ENCODE results near the gene ST3GAL2. TPM values are rescaled to one million over a fixed set of nuclear protein-coding genes. Genes with fewer than 3 reads are reported as not detected.

Gene ST3GAL2
- total RNA-seq, 2 experiments from 2014 or later: 44.6 to 61.0 TPM

DNA sequence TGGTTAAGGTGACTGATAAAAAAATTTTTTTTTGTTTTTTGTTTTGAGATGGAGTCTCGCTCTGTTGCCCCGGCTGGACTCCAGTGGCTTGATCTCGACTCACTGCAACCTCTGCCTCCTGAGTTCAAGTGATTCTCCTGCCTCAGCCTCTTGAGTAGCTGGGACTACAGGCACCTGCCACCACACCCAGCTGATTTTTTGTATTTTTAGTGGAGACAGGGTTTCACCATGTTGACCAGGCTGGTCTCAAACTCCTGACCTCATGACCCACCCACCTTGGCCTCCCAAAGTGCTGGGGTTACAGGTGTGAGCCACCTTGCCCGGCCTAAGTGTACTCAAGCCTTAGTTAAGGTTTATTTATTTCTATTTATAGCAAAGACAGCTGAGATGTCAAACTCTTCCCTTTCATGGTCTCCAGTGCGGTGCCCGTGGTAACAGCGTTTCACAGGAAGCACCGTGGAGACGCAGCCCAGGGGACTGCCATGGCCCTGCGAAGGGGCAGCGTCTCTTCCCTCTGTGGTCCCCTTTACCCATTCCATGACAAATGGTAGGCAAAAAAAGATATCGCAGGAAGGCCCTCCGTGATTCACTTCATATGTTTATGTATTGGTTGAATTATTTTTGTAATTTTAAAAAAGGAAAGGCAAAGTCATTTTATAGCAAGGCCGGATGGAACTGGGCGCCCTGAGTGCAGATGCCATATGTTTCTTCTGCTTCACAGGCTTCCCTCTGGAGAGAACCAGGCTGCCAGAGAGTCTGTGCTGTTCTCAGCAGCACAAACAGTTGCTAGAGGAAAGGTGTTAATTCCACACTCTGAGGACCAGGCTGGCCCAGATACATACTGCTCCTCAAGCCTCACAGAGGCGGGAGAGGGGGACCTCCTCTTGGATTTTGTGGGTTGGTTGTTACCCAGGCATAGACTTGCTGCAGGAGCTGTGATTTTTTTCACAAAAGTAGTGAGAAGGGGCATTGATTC is 63.0 kb downstream of the ST3GAL2 start:
- H3K4me3 ChIP-seq (ENCODE audit: low read depth, low read length, poor library complexity, severe bottlenecking): no peak overlapping the region
- CTCF ChIA-PET (ENCODE audit: unreplicated experiment): no interaction called here
- no peaks in the 10 kb centered on the region for H3K9me2 ChIP-seq (ENCODE audit: insufficient read depth, low read length)
- peaks cover 11% of the 10 kb centered on the region for H3K4me1 ChIP-seq (ENCODE audit: insufficient read depth, low read length, poor library complexity, severe bottlenecking)
- H4K20me1 ChIP-seq (ENCODE audit: insufficient read depth, low read length): peaks cover 7% of the 10 kb centered on the region; the same call in 1 of the 2 replicates
- peaks cover 26% of the 10 kb centered on the region; the same call in 1 of the 2 replicates for H3K79me2 ChIP-seq (ENCODE audit: insufficient read depth, low read depth, low read length)
- BruUV-seq (replicated peaks): no TSS peak
- POLR2A ChIA-PET: no interaction called here
- H2AFZ ChIP-seq (ENCODE audit: low read length): no peak overlapping the region
- intact Hi-C loops (cut with micrococcal nuclease; ENCODE audit: unreplicated experiment): no loop called here
- H3K9me3 ChIP-seq (ENCODE audit: low read length): no peaks in the 10 kb centered on the region
- no peak for DNase-seq (ENCODE audit: low spot score)
- peaks cover 71% of the 10 kb centered on the region for H3K36me3 ChIP-seq (ENCODE audit: insufficient read depth, low read length)
- H3K4me2 ChIP-seq (ENCODE audit: low read length): no peak overlapping the region
- TF ChIP-seq, protein P1, sequence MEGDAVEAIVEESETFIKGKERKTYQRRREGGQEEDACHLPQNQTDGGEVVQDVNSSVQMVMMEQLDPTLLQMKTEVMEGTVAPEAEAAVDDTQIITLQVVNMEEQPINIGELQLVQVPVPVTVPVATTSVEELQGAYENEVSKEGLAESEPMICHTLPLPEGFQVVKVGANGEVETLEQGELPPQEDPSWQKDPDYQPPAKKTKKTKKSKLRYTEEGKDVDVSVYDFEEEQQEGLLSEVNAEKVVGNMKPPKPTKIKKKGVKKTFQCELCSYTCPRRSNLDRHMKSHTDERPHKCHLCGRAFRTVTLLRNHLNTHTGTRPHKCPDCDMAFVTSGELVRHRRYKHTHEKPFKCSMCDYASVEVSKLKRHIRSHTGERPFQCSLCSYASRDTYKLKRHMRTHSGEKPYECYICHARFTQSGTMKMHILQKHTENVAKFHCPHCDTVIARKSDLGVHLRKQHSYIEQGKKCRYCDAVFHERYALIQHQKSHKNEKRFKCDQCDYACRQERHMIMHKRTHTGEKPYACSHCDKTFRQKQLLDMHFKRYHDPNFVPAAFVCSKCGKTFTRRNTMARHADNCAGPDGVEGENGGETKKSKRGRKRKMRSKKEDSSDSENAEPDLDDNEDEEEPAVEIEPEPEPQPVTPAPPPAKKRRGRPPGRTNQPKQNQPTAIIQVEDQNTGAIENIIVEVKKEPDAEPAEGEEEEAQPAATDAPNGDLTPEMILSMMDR (conservative IDR thresholded peaks at IDR 0.05; ENCODE audit: low read length): no peak
- TF ChIP-seq EZH2phosphoT487 (IDR thresholded peaks at IDR 0.05; ENCODE audit: borderline replicate concordance, low read depth, low read length): no peak
- no peak overlapping the region for H3K27ac ChIP-seq (ENCODE audit: low read depth, low read length, poor library complexity, severe bottlenecking)

DNA sequence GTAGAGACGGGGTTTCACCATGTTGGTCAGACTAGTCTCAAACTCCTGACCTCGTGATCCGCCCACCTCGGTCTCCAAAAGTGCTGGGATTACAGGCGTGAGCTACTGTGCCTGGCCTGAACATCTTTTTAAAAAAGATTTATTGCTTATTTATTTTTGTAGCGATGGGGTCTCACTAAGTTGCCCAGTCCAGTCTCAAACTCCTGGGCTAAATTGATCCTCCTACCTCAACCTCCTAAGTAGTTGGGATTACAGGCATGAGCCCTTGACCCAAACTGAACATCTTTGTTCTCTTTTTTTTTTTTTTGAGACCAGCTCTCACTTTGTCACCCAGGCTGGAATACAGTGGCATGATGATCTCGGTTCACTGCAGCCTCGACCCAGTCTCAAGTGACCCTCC is 64.7 kb downstream of the ST3GAL2 start:
- Histone ChIP-seq H3K36me3 (ENCODE audit: insufficient read depth, low read length) (peaks cover 84% of the 10 kb centered on the region), H2AFZ (ENCODE audit: low read length) (no peak overlapping the region), H3K4me3 (ENCODE audit: low read depth, low read length, poor library complexity, severe bottlenecking) (no peak overlapping the region), H3K4me1 (ENCODE audit: insufficient read depth, low read length, poor library complexity, severe bottlenecking) (peaks cover 2% of the 10 kb centered on the region), H3K9me3 (ENCODE audit: low read length) (no peaks in the 10 kb centered on the region), H3K27ac (ENCODE audit: low read depth, low read length, poor library complexity, severe bottlenecking) (no peak overlapping the region), H3K4me2 (ENCODE audit: low read length) (no peak overlapping the region), H3K79me2 (ENCODE audit: insufficient read depth, low read depth, low read length) (peaks cover 11% of the 10 kb centered on the region; the same call in 1 of the 2 replicates), H4K20me1 (ENCODE audit: insufficient read depth, low read length) (peaks cover 6% of the 10 kb centered on the region; the same call in 1 of the 2 replicates), H3K9me2 (ENCODE audit: insufficient read depth, low read length) (no peaks in the 10 kb centered on the region)
- TF ChIP-seq, protein P1 (conservative IDR thresholded peaks at IDR 0.05; ENCODE audit: low read length): no peak
- TF ChIP-seq EZH2phosphoT487 (IDR thresholded peaks at IDR 0.05; ENCODE audit: borderline replicate concordance, low read depth, low read length): no peak
- no peak for DNase-seq (ENCODE audit: low spot score)
- POLR2A ChIA-PET: interaction anchor here (0.6 kb wide), 1 partner anchor 1096 kb away, joined by 5 read pairs; no protein-coding TSS in a partner anchor
- no TSS peak for BruUV-seq (replicated peaks)
- intact Hi-C loops (cut with micrococcal nuclease; ENCODE audit: unreplicated experiment): loop anchor here (5.0 kb wide), 1 partner anchor 278 kb away; no protein-coding TSS in a partner anchor
- CTCF ChIA-PET (ENCODE audit: unreplicated experiment): no interaction called here

All from OCI-LY7 (cell line).